ENCODE data around the gene ARAF.

ARAF gene

DNA sequence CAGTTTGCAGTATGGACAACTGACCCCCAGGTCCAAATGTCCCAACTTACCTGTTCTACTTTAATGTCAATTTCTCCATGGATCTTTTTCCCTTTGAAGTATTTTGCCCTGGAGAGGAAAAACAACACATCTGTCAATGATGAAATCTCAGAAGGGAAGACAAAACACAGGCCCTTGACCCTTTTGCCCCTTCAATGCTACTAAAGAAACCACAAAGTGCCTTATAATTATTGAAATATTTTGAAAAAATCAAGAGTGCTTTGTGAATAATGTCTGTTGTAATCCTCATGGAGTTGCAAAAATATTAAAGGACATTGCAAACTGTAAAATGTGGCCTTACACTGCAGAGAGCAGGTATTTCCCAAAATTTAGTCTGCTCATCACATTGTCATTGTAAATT, 46.1 kb downstream of the ARAF start:
- Histone ChIP-seq H3F3A (ENCODE audit: control insufficient read depth, insufficient read depth) (no peaks in the 10 kb centered on the region), H4K20me1 (ENCODE audit: control insufficient read depth, insufficient read depth, low read depth, low read length) (no peaks in the 10 kb centered on the region), H3K9me2 (replicated peaks; ENCODE audit: control insufficient read depth, low read length) (no peaks in the 10 kb centered on the region), H3K4me1 (ENCODE audit: control insufficient read depth, low read length) (no peaks in the 10 kb centered on the region), H3K27me3 (ENCODE audit: control insufficient read depth, low read length) (no peaks in the 10 kb centered on the region; the same call in 1 of the 2 replicates), H3K27ac (ENCODE audit: low read depth, low read length) (no peak overlapping the region), H3K36me3 (ENCODE audit: control insufficient read depth, low read length) (no peaks in the 10 kb centered on the region), H3K9me3 (ENCODE audit: control insufficient read depth, insufficient read depth, low read length) (no peaks in the 10 kb centered on the region), H3K4me2 (ENCODE audit: low read length) (no peak overlapping the region), H3K79me2 (ENCODE audit: control insufficient read depth, low read length) (no peaks in the 10 kb centered on the region), H3K4me3 (ENCODE audit: low read length) (no peak overlapping the region)
- TF ChIP-seq, protein P1, sequence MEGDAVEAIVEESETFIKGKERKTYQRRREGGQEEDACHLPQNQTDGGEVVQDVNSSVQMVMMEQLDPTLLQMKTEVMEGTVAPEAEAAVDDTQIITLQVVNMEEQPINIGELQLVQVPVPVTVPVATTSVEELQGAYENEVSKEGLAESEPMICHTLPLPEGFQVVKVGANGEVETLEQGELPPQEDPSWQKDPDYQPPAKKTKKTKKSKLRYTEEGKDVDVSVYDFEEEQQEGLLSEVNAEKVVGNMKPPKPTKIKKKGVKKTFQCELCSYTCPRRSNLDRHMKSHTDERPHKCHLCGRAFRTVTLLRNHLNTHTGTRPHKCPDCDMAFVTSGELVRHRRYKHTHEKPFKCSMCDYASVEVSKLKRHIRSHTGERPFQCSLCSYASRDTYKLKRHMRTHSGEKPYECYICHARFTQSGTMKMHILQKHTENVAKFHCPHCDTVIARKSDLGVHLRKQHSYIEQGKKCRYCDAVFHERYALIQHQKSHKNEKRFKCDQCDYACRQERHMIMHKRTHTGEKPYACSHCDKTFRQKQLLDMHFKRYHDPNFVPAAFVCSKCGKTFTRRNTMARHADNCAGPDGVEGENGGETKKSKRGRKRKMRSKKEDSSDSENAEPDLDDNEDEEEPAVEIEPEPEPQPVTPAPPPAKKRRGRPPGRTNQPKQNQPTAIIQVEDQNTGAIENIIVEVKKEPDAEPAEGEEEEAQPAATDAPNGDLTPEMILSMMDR (IDR thresholded peaks at IDR 0.05; ENCODE audit: low read depth, low read length, poor library complexity, severe bottlenecking), result no peak
- TF ChIP-seq EZH2phosphoT487 (IDR thresholded peaks at IDR 0.05; ENCODE audit: borderline replicate concordance, low read length), result no peak

DNA sequence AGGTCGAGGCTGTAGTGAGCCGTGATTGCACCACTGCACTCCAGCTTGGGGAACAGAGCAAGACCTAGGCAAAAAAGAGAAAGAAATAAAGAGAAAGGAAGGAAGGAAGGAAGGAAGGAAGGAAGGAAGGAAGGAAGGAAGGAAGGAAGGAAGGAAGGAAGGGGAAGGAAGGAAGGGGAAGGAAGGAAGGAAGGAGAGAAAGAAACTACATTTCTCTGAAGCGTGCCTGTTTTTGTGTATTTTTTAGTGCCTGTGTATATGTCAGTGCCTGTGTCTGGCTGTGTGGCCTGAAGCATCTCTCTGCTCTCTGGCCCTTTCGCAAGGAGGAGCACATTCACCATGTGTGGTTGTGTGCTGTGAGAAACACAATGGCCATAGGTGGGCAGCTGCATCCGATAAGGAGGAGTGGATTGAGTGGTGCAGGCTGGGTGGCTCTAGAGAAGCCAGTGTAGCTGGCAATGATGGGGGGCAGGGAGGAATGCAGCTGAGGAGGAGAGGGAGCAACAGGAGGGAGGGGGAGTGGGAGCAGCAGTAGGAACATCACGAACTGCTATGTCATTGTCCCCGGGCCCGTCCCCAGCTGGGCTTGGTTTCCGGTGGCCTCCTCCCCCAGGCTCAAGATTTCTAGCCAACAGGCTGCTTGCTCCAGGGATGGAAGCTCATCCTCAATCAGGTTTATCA, 47.3 kb downstream of the ARAF start:
- no peak overlapping the region for H3K4me2 ChIP-seq (ENCODE audit: low read length)

DNA sequence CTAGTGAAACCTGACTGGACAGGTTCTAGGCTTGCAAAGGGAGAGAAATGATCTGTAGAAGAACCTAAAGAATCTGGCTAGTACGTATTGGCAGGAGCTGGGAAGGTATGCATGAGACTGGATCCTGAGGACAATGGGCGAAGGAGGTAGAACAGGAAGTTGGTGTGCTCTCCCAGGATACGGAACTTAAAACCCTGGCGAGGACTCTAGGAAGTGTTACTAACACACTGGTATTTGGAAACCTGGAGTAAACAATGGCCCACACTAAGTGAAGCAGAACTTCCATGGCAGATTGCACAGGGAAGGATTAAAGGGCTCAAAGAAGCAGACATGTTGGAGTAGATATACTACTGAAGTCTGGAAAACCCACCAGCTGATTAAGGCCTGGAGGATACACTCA, 49.5 kb downstream of the ARAF start:
- Histone ChIP-seq H3K9me2 (replicated peaks; ENCODE audit: control insufficient read depth, low read length) (no peaks in the 10 kb centered on the region), H3K4me3 (ENCODE audit: low read length) (no peak overlapping the region), H3F3A (ENCODE audit: control insufficient read depth, insufficient read depth) (no peaks in the 10 kb centered on the region), H3K36me3 (ENCODE audit: control insufficient read depth, low read length) (no peaks in the 10 kb centered on the region), H4K20me1 (ENCODE audit: control insufficient read depth, insufficient read depth, low read depth, low read length) (no peaks in the 10 kb centered on the region), H3K27me3 (ENCODE audit: control insufficient read depth, low read length) (no peaks in the 10 kb centered on the region; the same call in 1 of the 2 replicates), H3K27ac (ENCODE audit: low read depth, low read length) (no peak overlapping the region), H3K4me2 (ENCODE audit: low read length) (no peak overlapping the region), H3K79me2 (ENCODE audit: control insufficient read depth, low read length) (no peaks in the 10 kb centered on the region), H3K9me3 (ENCODE audit: control insufficient read depth, insufficient read depth, low read length) (no peaks in the 10 kb centered on the region), H3K4me1 (ENCODE audit: control insufficient read depth, low read length) (no peaks in the 10 kb centered on the region)
- TF ChIP-seq EZH2phosphoT487 (IDR thresholded peaks at IDR 0.05; ENCODE audit: borderline replicate concordance, low read length), result no peak
- TF ChIP-seq, protein P1 (IDR thresholded peaks at IDR 0.05; ENCODE audit: low read depth, low read length, poor library complexity, severe bottlenecking), result no peak

More for the DNA sequence above, 47.3 kb downstream of the ARAF start:
- no peaks in the 10 kb centered on the region for H3K36me3 ChIP-seq (ENCODE audit: control insufficient read depth, low read length)
- H3K9me3 ChIP-seq (ENCODE audit: control insufficient read depth, insufficient read depth, low read length), result no peaks in the 10 kb centered on the region
- H3K27ac ChIP-seq (ENCODE audit: low read depth, low read length), result no peak overlapping the region
- no peaks in the 10 kb centered on the region; the same call in 1 of the 2 replicates for H3K27me3 ChIP-seq (ENCODE audit: control insufficient read depth, low read length)
- no peaks in the 10 kb centered on the region for H3K4me1 ChIP-seq (ENCODE audit: control insufficient read depth, low read length)
- no peaks in the 10 kb centered on the region for H4K20me1 ChIP-seq (ENCODE audit: control insufficient read depth, insufficient read depth, low read depth, low read length)
- no peaks in the 10 kb centered on the region for H3F3A ChIP-seq (ENCODE audit: control insufficient read depth, insufficient read depth)
- no peaks in the 10 kb centered on the region for H3K79me2 ChIP-seq (ENCODE audit: control insufficient read depth, low read length)
- no peak for TF ChIP-seq EZH2phosphoT487 (IDR thresholded peaks at IDR 0.05; ENCODE audit: borderline replicate concordance, low read length)
- TF ChIP-seq, protein P1 (IDR thresholded peaks at IDR 0.05; ENCODE audit: low read depth, low read length, poor library complexity, severe bottlenecking), result no peak
- no peaks in the 10 kb centered on the region for H3K9me2 ChIP-seq (replicated peaks; ENCODE audit: control insufficient read depth, low read length)
- no peak overlapping the region for H3K4me3 ChIP-seq (ENCODE audit: low read length)

Data from DOHH2 (cell line).